ENCODE results near the gene SLC40A1. TPM values are rescaled to one million over a fixed set of nuclear protein-coding genes. Genes with fewer than 3 reads are reported as not detected.

Gene SLC40A1
- total and polyA plus RNA-seq, 2 of the 8 experiments (the other 6 are each of a cell fraction or from before 2014, with no cell fraction given) = 0.03 TPM; not detected in 1

- CTCF ChIA-PET (ENCODE audit: partially characterized antibody) = no interaction called here
- no peak overlapping the region for H2AFZ ChIP-seq (ENCODE audit: low read length)
- POLR2A ChIA-PET (ENCODE audit: partially characterized antibody) = no interaction called here
- H3K56ac ChIP-seq (replicated peaks; ENCODE audit: insufficient read length, low read depth, low read length) = no peak overlapping the region
- no peak for TF ChIP-seq TAF1 (IDR thresholded peaks at IDR 0.05; ENCODE audit: low read depth, low read length)
- H3K27ac ChIP-seq (ENCODE audit: low read depth, low read length) = no peak overlapping the region
- FAIRE-seq (no peak), DNase-seq (ENCODE audit: low read depth in 1 of 2, low spot score in 2 of 2) (no peak)
- no peaks in the 10 kb centered on the region for H4K20me1 ChIP-seq (replicated peaks in 1 of 2; ENCODE audit: control insufficient read depth in 1 of 2, insufficient read depth in 2 of 2, low read length in 2 of 2)
- H3K4me2 ChIP-seq (ENCODE audit: insufficient read depth in 1 of 2, low read depth in 2 of 2, low read length in 2 of 2) = no peak overlapping the region
- H3K23ac ChIP-seq (ENCODE audit: insufficient read length) = no peak overlapping the region
- no peak overlapping the region for H3K4ac ChIP-seq (replicated peaks; ENCODE audit: insufficient read length, low read depth, low read length)
- no peaks in the 10 kb centered on the region for H3K9me3 ChIP-seq (ENCODE audit: insufficient read depth in 2 of 2, low read depth in 1 of 2, low read length in 1 of 2)
- H4K8ac ChIP-seq (ENCODE audit: extremely low read depth, insufficient read depth, low read length) = no peak overlapping the region
- H3K27me3 ChIP-seq (replicated peaks in 1 of 4; ENCODE audit: control insufficient read depth in 3 of 4, extremely low read depth in 1 of 4, insufficient read depth in 3 of 4, low read length in 3 of 4) = no peaks in the 10 kb centered on the region
- no peak overlapping the region for H2BK5ac ChIP-seq (ENCODE audit: low read depth, low read length)
- no peaks in the 10 kb centered on the region for H3K23me2 ChIP-seq (ENCODE audit: low read depth, low read length)
- H4K5ac ChIP-seq (ENCODE audit: insufficient read length, low read depth, low read length) = no peak overlapping the region
- H3K79me2 ChIP-seq (ENCODE audit: control insufficient read depth in 1 of 2, insufficient read depth in 2 of 2, low read length in 2 of 2) = no peaks in the 10 kb centered on the region
- H2AK5ac ChIP-seq (ENCODE audit: low read depth, low read length) = no peak overlapping the region
- H3K9ac ChIP-seq (replicated peaks in 1 of 4; ENCODE audit: extremely low read depth in 1 of 4, low read depth in 3 of 4, low read length in 3 of 4) = no peak overlapping the region
- H3K4me1 ChIP-seq (replicated peaks in 1 of 4; ENCODE audit: control insufficient read depth in 3 of 4, insufficient read depth in 4 of 4, low read length in 3 of 4) = no peaks in the 10 kb centered on the region
- no peak overlapping the region for H2BK20ac ChIP-seq (ENCODE audit: low read length)
- H2BK12ac ChIP-seq (ENCODE audit: low read depth, low read length) = no peak overlapping the region
- no peak overlapping the region for H3K14ac ChIP-seq (ENCODE audit: insufficient read length)
- H2BK120ac ChIP-seq (replicated peaks; ENCODE audit: low read depth, low read length) = no peak overlapping the region
- no peak overlapping the region for H3K4me3 ChIP-seq (ENCODE audit: extremely low read depth in 1 of 4, insufficient read depth in 2 of 4, low read depth in 3 of 4, low read length in 4 of 4)
- H4K91ac ChIP-seq (replicated peaks; ENCODE audit: insufficient read length, low read length) = no peak overlapping the region
- H3K79me1 ChIP-seq (ENCODE audit: low read depth, low read length) = no peaks in the 10 kb centered on the region
- H3K18ac ChIP-seq (ENCODE audit: extremely low read depth, low read length) = no peak overlapping the region
- no peak overlapping the region for H2BK15ac ChIP-seq (ENCODE audit: low read length)
- no peaks in the 10 kb centered on the region for H3K36me3 ChIP-seq (ENCODE audit: control insufficient read depth in 2 of 4, insufficient read depth in 4 of 4, low read length in 3 of 4)
- whole genome bisulfite sequencing, 2 experiments (ENCODE audit: extremely low coverage in 1 of 2, insufficient coverage in 1 of 2, insufficient read length in 1 of 2, insufficient replicate concordance in 2 of 2, low coverage in 1 of 2, low lambda C conversion rate in 2 of 2, missing lambda C conversion rate in 1 of 2) = 26% methylated on average over 1 of the region's 1 CpG; no CpG with 5 or more reads in 1 of the 2 experiments
Observed at GRCh38 chr2:189592353-189592984, 11.9 kb upstream of the SLC40A1 start.

Measured in H1 (cell line).